WTC11 (cell line): Measurements from ENCODE around the gene DNAAF9.

ENCODE experiments used
- CREB1 ChIP-seq: sonication (generic); formaldehyde crosslinking; IDR thresholded peaks from 2 replicates; pipeline ENCODE4 v1.8.0; 2023; ENCODE audit warnings: mild to moderate bottlenecking, missing genetic modification reagents
- E2F1 ChIP-seq: sonication (generic); formaldehyde crosslinking; IDR thresholded peaks from 2 replicates; pipeline ENCODE4 v1.8.0; 2022; ENCODE audit warnings: mild to moderate bottlenecking, missing genetic modification reagents
- FOXP1 ChIP-seq: sonication (generic); formaldehyde crosslinking; IDR thresholded peaks from 2 replicates; pipeline ENCODE4 v1.8.0; 2022; ENCODE audit warnings: missing genetic modification reagents, mild to moderate bottlenecking, moderate library complexity, borderline replicate concordance
- GABPB1 ChIP-seq: sonication (generic); formaldehyde crosslinking; IDR thresholded peaks from 2 replicates; pipeline ENCODE4 v1.8.1; 2023; ENCODE audit warnings: mild to moderate bottlenecking, missing genetic modification reagents
- IRF2 ChIP-seq: sonication (generic); formaldehyde crosslinking; IDR thresholded peaks from 2 replicates; pipeline ENCODE4 v1.8.0; 2022; ENCODE audit warnings: low read depth, missing genetic modification reagents, borderline replicate concordance
- SP1 ChIP-seq: sonication (generic); formaldehyde crosslinking; conservative IDR thresholded peaks from 2 replicates; pipeline ENCODE4 v1.8.1; 2022; ENCODE audit warnings: missing genetic modification reagents
- TEAD4 ChIP-seq: sonication (generic); formaldehyde crosslinking; IDR thresholded peaks from 2 replicates; pipeline ENCODE4 v1.8.0; 2022; ENCODE audit warnings: mild to moderate bottlenecking, missing genetic modification reagents
- TF ChIP-seq, protein P1 (sequence below): fragments of 200-600 bp; IDR thresholded peaks from 2 replicates; pipeline ENCODE4 v1.8.0; 2022; ENCODE audit warnings: antibody characterized with exemption
- TF ChIP-seq, protein P2 (sequence below): sonication (generic); formaldehyde crosslinking; IDR thresholded peaks from 2 replicates; pipeline ENCODE4 v1.8.0; 2022; ENCODE audit warnings: missing genetic modification reagents
- TF ChIP-seq, protein P3 (sequence below): sonication (generic); formaldehyde crosslinking; conservative IDR thresholded peaks from 2 replicates; pipeline ENCODE4 v1.8.1; 2022; ENCODE audit warnings: mild to moderate bottlenecking, missing genetic modification reagents

- TF ChIP-seq, protein P1, sequence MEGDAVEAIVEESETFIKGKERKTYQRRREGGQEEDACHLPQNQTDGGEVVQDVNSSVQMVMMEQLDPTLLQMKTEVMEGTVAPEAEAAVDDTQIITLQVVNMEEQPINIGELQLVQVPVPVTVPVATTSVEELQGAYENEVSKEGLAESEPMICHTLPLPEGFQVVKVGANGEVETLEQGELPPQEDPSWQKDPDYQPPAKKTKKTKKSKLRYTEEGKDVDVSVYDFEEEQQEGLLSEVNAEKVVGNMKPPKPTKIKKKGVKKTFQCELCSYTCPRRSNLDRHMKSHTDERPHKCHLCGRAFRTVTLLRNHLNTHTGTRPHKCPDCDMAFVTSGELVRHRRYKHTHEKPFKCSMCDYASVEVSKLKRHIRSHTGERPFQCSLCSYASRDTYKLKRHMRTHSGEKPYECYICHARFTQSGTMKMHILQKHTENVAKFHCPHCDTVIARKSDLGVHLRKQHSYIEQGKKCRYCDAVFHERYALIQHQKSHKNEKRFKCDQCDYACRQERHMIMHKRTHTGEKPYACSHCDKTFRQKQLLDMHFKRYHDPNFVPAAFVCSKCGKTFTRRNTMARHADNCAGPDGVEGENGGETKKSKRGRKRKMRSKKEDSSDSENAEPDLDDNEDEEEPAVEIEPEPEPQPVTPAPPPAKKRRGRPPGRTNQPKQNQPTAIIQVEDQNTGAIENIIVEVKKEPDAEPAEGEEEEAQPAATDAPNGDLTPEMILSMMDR = 0 out of 2 replicates have a peak, but pooled peaks have one; percentile 17
- TF ChIP-seq, protein P2, sequence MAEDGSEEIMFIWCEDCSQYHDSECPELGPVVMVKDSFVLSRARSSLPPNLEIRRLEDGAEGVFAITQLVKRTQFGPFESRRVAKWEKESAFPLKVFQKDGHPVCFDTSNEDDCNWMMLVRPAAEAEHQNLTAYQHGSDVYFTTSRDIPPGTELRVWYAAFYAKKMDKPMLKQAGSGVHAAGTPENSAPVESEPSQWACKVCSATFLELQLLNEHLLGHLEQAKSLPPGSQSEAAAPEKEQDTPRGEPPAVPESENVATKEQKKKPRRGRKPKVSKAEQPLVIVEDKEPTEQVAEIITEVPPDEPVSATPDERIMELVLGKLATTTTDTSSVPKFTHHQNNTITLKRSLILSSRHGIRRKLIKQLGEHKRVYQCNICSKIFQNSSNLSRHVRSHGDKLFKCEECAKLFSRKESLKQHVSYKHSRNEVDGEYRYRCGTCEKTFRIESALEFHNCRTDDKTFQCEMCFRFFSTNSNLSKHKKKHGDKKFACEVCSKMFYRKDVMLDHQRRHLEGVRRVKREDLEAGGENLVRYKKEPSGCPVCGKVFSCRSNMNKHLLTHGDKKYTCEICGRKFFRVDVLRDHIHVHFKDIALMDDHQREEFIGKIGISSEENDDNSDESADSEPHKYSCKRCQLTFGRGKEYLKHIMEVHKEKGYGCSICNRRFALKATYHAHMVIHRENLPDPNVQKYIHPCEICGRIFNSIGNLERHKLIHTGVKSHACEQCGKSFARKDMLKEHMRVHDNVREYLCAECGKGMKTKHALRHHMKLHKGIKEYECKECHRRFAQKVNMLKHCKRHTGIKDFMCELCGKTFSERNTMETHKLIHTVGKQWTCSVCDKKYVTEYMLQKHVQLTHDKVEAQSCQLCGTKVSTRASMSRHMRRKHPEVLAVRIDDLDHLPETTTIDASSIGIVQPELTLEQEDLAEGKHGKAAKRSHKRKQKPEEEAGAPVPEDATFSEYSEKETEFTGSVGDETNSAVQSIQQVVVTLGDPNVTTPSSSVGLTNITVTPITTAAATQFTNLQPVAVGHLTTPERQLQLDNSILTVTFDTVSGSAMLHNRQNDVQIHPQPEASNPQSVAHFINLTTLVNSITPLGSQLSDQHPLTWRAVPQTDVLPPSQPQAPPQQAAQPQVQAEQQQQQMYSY (CRISPR knock-in tag) = no peak
- TF ChIP-seq FOXP1 (CRISPR knock-in tag) = peak; percentile 73; the same call in 1 of the 2 replicates
- peak; percentile 26; the same call in 1 of the 2 replicates for TF ChIP-seq SP1 (CRISPR knock-in tag)
- TF ChIP-seq GABPB1 (CRISPR knock-in tag) = no peak
- TF ChIP-seq, protein P3, sequence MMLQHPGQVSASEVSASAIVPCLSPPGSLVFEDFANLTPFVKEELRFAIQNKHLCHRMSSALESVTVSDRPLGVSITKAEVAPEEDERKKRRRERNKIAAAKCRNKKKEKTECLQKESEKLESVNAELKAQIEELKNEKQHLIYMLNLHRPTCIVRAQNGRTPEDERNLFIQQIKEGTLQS (CRISPR knock-in tag) = no peak
- no peak for TF ChIP-seq CREB1 (CRISPR knock-in tag)
- no peak for TF ChIP-seq E2F1 (CRISPR knock-in tag)
- TF ChIP-seq TEAD4 (CRISPR knock-in tag) = no peak
- no peak for TF ChIP-seq IRF2
Measured at GRCh38 chr20:3407040-3407770, at the start of gene DNAAF9.
